Stimulated activated CD4-positive, alpha-beta T cell treated with anti-CD3 and anti-CD28 coated beads, TNF-alpha, amount 100 ng/mL, for 48 hours (primary cell): Measurements from ENCODE around the gene FDXR.
A peak's percentile ranks its signal among the peaks of the same experiment; 100 is the strongest.

Experiments used
- DNase-seq, 3 donors: peaks; one replicate each; pipeline ENCODE4 v3.0.0-alpha.2; 2020; ENCODE audit warnings: low read depth in 3 of 3

FDXR gene

DNA sequence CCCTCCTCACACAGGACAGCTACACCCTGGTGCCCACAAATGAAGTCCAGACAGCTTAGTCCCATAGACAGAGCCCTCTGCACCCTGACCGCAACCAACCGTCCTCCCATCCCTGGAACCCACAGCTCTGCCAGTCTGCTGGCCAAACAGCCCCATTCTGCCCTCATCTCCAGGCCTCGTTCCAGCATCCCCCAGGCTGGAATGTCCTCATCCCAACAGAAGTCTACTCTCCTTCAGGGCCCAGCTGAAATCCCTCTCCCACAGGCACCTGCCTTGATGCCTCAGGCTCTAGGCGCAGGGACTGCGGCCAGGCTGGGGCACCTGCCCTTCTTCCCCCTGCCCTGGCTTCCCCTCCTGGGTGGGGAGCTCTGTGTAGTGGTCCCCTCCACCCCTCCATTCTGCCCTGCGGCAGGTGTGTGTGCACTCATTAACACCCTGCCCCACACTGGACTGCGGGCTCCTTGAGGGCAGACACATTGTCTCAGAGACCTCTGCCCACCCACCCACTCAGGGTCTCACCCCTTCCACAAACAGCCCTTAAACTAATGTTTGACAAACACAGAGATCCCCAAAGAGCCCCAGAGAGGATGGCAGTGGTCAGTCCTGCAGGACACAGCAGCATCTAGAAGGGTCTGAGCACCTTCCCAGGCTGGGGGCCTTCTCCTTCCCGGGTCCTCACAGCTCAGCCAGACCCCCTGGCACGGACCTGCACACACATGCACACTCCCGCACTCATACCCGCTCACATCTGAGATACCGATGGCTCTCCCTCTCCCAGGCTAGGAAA is 13.9 kb downstream of the FDXR start:
- no peak for DNase-seq

DNA sequence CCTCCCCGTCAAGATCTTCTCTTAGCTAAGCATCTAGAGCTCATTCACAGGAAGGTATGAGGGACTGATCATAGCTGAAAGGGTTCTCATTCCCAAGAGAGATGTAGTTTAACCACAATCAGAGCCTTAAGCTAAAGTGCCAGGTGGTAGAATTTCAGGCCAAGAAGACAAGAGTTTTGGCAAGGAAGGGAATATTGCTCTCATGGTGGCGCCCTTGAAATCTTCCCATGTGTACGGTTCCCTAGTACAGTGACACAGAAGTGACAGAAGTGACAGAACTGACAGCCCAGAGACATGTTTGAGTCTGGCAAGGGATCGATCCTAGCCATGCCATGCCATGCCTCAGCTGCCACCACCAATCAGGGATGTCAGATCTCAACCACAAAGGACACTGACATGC is 15.6 kb downstream of the FDXR start:
- no peak for DNase-seq

DNA sequence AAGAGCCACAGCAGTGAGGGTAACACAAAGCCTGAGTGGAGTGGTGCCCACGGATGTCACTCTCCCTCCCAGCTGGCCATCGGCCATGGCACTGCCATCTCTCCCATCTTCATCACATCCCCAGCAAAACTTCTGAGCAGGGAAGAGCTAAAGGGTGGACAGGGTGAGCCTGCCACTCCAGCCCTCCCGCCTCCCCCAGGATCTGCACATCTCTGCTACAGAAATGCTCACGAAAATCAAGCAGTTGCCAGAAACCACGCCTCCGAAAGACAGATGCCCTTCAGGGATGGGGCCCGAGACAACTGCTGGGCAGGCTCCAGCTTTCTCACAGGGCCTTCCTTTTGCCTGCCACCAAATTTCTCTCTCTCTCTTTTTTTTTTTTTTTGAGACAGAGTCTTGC is 16.7 kb downstream of the FDXR start:
- DNase-seq: no peak

DNA sequence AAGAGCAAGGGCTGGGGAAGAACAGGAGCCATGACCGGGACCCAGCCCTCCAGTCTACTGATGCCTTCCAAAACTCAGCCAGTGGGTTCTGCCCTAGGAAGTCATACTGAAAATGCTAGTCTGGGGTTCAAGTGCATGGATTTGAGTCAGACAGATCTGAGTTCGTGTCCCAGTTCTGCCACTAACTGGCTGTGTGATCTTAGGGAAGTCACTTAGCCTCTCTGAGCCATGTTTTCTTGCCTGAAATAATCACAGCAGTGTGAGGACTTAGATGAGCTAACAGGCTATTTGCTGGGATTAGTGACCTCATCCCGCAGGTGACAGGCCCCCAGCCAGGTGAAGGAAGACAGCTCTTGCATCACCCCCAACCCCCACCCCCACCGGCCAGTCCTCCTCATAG is 17.5 kb downstream of the FDXR start:
- no peak for DNase-seq

DNA sequence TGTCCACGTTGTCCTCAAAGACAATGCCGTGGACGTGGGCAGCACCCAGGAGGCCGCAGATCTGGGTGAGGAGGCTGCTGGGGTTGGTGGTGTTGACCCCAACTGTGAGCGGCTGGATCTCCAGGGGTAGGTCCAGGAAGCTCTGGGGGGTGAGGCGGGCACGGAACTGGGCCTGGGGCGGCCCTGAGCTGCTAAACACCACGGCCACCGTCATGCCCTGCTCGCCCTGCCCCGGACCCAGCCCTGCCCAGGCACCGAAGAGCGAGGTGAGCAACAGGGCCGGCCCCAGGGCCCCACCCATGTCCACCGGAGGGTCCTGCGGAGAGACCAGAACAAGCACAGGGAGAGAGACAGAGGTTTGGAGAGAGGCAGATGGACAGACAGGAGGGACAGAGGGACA is 18.0 kb downstream of the FDXR start:
- no peak for DNase-seq

DNA sequence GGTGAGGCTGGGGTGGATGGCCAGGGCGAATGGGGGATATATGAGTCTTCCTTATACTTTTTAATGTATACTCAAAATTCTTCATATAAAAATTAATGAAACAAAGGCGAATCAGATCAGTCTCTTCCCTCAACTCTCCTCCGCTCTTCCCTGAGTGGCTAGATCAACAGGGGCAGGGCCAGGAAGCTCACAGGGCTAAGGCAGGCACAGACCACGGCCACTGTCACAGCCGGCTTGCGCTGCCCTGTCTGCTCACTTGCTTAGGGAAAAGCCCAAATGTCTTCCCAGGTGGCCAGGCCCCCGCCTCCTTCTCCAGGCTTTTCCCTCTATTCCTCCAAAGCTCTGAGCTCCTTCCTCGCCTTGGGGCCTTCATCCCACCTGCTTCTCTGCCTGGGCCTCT is 19.1 kb downstream of the FDXR start:
- no peak for DNase-seq

DNA sequence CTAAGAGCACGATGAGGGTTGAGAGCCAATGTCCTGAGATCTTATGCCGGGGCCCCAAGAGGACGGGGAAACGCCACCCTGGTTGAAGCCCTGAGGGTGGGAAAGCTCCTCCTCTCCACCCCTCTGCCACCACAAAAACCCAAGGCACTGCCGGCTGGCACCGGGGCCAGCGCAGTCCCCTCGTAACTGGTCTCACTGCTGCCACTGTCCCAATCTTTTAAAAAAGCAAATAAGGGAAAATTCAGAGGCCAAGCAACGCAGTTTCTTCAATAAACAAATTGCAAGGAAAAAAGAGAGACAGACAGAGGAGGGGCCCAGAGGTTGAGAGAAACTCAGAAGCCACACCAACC is 19.8 kb downstream of the FDXR start:
- no peak for DNase-seq

DNA sequence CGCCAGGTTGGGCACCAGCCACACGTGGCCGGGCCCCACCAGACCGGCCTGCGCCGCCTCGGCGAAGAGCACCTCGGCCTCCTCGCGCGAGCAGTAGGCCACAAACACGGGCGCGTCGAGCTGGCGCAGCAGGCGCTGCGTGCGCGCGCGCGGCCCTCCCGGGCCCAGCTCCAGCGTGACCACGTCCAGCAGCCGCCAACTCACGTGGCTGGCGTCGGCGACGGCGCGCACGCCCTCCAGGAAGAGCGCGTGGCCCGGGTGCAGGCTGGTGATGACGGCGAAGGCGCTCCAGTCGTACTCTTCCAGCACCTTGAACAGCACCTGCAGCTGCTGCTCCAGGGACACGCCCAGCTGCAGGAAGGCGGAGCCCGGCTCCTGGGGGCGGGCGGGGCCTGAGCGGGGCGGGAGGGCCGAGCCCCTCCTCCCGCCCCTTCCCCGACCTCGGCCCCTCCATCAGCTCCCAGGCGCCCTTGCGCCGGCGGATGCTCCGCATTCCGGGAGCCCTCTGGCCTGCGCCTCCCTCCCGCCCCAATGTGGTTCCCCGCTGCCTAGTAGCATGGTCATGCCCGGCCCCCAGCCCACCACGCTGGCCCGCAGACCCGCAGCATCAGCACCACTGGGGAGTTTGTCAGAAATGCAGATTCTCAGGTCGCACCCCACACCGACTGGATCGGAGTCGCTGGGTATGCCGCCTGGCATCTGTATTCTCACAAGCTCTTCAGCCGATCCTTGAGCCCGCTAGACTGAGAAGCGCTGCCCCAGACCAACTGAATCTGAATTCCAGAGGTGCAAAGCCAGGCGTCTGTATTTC is 20.4 kb downstream of the FDXR start:
- peak; percentile 20 to 66 (median 45) for DNase-seq

DNA sequence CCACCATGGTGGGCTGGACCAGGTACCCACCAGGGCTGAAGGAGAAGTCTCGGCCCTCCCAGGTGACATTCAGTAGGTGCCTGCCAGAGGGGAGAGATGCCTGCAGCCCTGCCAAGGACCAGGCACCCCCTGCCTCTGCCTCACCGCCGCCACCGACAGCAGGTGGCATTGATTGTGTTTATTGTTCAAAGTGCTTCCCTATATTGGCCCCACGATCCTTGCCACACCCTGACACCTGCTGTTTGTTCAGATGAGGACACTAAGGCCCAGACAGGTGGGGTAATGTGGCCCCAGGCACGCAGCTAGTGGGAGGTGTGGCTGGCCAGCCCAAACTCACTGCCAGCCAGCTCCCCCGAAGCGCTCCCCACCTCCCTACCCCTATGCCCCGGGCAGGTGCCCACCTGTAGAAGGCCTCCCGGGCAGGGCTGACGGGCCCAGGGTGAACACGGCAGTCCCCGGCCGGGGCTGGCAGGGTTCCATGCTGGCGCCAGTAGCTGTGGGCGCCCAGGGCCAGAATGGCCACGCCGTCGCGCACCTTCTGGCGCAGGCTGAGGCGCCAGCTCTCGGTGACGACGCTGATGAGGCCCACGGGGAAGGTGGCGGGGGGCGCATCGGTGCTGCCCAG is 21.1 kb downstream of the FDXR start:
- no peak for DNase-seq

DNA sequence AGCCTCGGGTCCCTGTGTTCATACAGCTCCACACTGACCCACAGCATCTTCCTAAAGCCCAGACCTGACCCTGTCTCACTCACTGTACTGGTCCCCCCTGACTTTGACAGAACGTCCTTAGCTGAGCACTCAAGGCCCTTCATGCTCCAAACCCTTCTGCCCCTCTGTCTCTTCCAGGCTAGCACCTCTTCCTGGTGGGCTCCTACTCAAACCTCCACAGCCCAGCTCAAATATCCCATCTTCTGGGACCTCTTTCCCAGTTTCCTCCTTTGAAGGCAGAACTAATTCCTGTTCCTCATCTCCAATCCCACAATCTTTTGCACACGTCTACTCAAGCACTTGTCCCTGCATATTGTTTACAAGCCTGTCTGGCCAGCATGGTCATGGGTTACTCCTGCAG is 21.9 kb downstream of the FDXR start:
- no peak for DNase-seq

DNA sequence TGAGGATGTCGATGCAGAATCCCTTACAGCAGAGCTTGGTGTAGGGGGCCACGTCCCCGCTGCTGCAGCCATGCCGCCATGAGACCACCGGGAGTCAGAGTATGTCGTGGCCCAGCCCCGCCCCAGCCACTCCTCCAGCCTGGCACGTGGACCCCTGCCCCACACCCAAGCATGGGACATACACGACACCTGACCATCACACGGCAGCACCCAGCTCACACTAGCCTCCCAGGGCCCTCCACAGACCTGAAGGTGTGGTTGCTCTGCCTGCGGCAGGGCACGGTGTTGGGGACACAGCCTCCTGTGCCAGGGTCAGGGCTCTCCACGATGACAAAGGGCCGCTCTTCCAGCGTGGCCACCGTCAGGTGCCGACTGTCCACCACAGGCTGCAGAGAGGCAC is 22.5 kb downstream of the FDXR start:
- no peak for DNase-seq

DNA sequence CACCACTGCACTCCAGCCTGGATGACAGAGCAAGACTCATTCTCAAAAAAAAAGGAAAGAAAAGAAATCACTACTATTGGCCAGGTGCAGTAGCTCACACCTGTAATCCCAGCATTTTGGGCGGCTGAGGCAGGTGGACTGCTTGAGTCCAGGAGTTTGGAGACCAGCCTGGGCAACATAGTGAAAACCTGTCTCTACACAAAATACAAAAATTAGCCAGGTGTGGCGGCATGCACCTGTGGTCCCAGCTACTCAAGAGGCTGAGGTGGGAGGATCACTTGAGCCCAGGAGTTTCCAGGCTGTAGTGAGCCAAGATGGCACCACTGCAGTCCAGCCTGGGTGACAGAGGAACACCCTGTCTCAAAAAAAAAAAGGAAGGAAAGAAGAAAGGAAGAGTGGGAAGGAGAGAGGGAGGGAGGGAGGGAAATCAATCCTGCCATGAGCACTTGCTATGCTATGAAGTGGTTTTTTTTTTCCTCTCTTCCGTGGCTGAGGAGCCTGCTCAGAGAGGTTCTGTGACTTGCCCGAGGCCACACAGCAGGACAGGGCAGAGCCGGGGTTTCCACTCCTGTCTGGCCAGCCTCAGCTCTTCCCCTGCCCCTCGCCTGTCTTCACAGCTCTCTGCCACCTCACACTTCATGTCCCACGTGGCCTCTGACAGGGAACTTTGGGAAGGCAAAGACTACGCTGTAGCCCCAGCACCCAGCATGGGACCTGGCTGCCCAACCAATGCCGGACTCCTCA is 24.0 kb downstream of the FDXR start:
- no peak for DNase-seq

DNA sequence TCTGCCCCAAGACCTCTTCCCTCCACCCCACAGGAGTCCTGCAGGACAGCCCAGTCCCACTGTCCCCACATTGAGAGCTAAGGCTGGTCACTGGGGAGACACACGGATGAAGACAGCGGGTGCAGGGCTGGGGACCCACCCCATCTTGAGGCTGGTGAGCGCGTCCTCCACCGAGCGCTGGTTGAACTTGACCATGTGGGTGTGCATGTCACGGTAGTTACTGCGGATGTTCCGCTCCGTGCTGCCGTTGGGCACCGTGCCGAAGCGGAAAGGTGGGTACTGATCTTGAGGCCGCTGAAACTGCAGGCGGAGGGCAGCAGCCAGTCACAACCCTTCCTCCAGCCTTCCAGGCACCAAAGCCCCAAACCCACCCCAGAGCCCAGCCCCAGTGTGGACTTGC is 26.2 kb downstream of the FDXR start:
- DNase-seq: no peak

DNA sequence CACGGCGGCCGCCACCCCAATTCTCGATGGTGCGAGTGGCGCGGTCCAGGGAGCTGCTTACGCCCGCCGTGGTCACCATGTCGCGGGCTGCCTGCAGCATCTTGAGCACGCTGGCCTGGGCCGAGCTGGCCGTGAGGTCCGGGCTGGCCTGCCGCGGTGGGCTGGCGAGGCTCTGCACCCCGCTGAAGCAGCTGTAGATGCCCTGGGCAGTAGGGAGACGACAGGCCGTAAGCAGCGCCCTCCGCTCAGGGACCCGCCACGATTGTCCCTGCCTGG is 29.5 kb downstream of the FDXR start:
- no peak for DNase-seq

DNA sequence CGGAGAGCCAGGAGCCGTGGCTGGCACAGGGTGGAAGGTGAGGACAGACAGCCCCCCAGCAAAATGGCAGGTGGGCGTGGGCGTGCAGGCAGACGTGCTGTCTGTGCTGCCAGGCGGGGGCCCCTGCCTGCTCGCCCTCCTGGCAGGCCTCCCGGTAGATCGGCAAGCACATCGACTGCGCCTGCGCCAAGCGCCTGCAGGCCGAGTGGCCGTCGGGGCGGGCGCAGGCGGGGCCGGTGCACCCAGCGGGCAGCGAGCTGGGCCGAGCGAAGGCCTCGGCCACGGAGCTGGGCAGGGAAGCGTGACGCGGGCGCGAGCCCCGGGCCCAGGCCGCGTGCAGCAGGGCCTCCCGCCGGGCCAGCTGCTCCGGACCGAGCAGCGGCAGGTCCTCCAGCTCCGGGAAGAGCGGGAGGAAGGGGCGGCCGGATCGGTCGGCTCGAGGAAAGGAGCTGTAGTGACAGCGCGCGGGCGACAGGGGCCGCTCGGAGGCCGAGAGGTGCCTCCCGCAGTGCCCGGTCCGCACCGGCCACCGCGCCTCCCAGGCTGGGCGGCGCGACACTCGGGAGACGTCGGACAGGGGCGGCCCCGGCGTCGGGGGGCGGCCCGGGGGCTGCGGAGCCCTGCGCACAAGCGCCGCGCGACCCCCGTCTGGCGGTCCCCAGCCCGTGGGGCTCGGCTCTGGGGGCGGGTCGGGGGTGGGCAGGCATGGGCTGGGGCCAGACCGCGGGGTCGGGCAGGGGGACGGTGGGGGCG is 30.0 kb downstream of the FDXR start:
- no peak for DNase-seq

DNA sequence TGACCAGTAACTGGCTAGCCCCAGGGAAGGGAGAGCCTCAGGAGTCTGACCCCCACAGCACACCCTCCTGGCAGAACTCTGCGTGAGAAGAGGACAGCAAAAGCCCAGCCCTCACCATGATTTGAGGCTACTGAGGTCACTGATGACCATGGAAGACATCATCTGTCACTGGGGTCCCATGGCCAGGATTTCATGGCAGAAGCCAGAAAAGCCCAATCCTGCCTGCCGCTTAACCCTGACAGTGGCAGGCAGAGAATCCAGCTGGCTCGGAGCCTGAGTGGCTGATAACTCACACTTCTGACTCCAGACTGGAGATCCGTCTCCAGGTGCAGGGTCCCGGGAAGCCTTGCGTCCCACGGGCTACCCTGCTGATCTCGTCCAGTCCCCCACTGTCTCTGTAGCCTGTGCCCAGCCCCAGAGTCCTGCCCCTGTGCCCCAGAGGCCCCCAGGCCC is 30.6 kb downstream of the FDXR start:
- DNase-seq: no peak

DNA sequence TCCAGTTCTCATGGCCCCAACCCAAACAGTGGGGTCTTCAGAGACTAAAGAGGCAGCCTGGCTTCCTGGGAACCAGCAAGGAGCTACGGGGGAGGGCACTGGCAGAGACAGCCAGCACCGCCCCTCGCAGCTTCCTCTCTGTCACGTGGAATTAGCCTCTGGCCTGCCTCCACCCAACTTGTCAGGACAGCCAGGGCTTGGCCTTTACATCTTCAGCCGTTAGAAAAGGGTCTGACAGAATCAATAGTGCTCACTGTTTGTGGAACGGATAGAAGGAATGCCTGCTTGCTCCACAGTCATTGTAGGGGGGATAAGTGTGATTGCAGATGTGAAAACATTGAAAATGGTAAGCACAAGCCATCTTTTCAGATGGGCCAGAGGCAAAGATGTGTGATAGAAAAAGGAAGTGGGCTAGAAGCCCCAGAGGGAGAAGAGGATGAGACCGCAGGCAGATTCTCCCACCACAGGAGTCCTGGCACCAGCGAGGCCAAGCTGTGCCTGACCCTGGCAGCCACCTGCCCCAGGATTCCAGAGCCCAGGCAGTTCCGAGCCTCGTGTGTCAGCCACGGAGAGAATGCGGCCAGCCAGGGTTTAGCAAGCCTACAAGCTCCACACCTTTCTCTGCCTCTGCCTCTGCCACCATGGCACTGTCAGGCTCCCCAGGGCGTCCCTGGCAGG is 31.7 kb downstream of the FDXR start:
- no peak for DNase-seq

DNA sequence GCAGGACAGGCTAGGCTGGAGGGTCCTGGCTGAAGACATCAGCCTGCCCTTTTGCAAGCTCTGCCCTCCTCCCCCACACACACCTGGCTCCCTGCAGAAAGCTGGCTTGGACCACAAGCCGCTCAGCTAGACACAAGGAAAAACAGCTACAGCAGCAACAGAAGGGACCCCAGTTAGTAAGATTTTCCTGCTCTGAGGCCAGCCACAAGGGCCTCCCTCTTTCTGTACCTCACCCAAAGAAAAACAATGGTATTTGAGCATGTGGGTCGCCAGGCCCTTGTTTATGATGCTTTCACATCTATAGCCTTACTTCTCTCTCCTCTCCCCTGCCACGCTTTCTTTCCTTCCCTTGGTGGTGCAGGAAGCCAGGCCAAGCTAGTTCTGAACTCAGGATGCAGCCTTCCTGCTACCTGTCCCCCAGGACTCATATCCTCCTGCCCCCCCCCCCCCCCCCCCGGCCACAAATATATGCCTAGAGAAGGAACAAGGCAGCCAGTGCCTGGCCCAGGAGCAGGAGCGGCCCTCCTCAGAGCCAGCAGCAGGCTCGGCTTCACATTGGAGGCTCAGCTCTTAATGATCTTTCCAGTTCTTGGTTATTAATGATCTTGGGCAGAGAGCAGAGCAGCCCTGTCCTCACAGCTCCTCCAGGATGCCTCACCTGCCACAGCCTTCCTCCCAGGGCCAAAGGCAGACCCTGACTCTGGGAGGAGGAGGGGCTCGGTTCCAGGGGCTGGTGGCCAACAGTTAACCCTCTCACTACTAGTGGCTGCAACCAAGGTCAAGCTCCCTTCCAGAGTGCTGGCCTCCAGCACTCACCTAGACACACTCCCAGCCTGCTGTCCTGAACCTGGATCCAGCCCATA is 32.6 kb downstream of the FDXR start:
- DNase-seq: no peak

DNA sequence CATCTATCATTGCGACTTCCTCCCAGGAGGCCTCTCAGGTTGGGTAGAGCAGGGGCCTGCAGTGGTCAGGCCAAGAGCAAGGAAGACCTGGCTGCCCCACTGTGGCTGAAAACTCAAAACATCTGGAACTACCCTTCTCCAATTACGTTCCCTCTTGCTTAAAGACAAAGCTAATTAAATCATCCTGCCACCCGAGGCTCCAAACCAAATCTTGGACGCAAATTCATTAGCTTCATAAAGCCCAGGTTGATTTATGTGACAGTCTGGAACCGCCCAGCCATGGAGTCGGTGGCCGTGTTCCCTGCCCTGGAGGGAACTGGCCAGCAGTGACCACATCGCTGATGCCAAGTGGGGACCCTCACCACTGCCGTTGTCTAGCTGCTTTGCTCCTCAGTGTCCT is 34.5 kb downstream of the FDXR start:
- no peak for DNase-seq
